Measurements from ENCODE around the gene AKAP9. TPM values are rescaled to one million over a fixed set of nuclear protein-coding genes. Genes with fewer than 3 reads are reported as not detected.
"Not testable (repeated sequence)": the region's sequence is repeated elsewhere in the genome, so short reads cannot be mapped to it uniquely, and the experiment has no call there.

Gene AKAP9
- total and polyA plus RNA-seq, 2 experiments from 2014 or later = 80.5 to 85.8 TPM

DNA sequence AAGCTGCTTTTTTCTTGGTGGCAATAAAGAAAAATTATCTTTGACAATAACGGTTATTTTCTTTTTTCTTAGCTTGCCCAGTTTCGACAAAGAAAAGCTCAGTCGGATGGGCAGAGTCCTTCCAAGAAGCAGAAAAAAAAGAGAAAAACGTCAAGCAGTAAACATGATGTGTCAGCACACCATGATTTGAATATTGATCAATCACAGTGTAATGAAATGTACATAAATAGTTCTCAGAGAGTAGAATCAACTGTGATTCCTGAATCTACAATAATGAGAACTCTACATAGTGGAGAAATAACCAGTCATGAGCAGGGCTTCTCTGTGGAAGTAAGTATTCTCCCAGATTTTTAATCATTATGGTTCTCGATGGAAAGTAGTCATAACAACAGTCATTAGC, 33.0 kb downstream of the AKAP9 start:
- WGBS (ENCODE audit: low lambda C conversion rate, missing lambda C conversion rate) = 95% methylated on average over 5 of the region's 5 CpGs
- H3K4me2 ChIP-seq = no peak overlapping the region

GRCh38 chr7:91974066-91974465, 33.4 kb downstream of the AKAP9 start:
- Histone ChIP-seq H3K36me3 (replicated peaks; ENCODE audit: insufficient read depth, low read depth) (no peaks in the 10 kb centered on the region), H2AFZ (no peak overlapping the region), H3K4me1 (ENCODE audit: insufficient read depth) (no peaks in the 10 kb centered on the region), H3K27ac (no peak overlapping the region), H3K4me2 (no peak overlapping the region), H4K20me1 (ENCODE audit: insufficient read depth, poor library complexity, severe bottlenecking) (peaks cover 7% of the 10 kb centered on the region), H3K27me3 (no peaks in the 10 kb centered on the region), H3K79me2 (peaks cover 60% of the 10 kb centered on the region), H3K9me2 (replicated peaks; ENCODE audit: insufficient read depth) (no peaks in the 10 kb centered on the region), H3K4me3 (no peak overlapping the region), H3K9me3 (ENCODE audit: low read depth) (no peaks in the 10 kb centered on the region)
- DNase-seq (ENCODE audit: low spot score) = no peak
- TF ChIP-seq, protein P1, sequence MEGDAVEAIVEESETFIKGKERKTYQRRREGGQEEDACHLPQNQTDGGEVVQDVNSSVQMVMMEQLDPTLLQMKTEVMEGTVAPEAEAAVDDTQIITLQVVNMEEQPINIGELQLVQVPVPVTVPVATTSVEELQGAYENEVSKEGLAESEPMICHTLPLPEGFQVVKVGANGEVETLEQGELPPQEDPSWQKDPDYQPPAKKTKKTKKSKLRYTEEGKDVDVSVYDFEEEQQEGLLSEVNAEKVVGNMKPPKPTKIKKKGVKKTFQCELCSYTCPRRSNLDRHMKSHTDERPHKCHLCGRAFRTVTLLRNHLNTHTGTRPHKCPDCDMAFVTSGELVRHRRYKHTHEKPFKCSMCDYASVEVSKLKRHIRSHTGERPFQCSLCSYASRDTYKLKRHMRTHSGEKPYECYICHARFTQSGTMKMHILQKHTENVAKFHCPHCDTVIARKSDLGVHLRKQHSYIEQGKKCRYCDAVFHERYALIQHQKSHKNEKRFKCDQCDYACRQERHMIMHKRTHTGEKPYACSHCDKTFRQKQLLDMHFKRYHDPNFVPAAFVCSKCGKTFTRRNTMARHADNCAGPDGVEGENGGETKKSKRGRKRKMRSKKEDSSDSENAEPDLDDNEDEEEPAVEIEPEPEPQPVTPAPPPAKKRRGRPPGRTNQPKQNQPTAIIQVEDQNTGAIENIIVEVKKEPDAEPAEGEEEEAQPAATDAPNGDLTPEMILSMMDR (IDR thresholded peaks at IDR 0.05; ENCODE audit: poor library complexity) = no peak
- TF ChIP-seq EZH2 (IDR thresholded peaks at IDR 0.05; ENCODE audit: borderline replicate concordance) (no peak), EZH2phosphoT487 (IDR thresholded peaks at IDR 0.05; ENCODE audit: low read depth, severe bottlenecking, unreplicated experiment) (no peak)

More for the DNA sequence above, 33.0 kb downstream of the AKAP9 start:
- Histone ChIP-seq H3K36me3 (replicated peaks; ENCODE audit: insufficient read depth, low read depth) (no peaks in the 10 kb centered on the region), H3K9me2 (replicated peaks; ENCODE audit: insufficient read depth) (no peaks in the 10 kb centered on the region), H4K20me1 (ENCODE audit: insufficient read depth, poor library complexity, severe bottlenecking) (peaks cover 7% of the 10 kb centered on the region), H3K9me3 (ENCODE audit: low read depth) (no peaks in the 10 kb centered on the region), H3K79me2 (peaks cover 64% of the 10 kb centered on the region), H3K4me3 (no peak overlapping the region), H2AFZ (no peak overlapping the region), H3K4me1 (ENCODE audit: insufficient read depth) (no peaks in the 10 kb centered on the region), H3K27me3 (no peaks in the 10 kb centered on the region), H3K27ac (no peak overlapping the region)
- TF ChIP-seq EZH2 (IDR thresholded peaks at IDR 0.05; ENCODE audit: borderline replicate concordance) (no peak), EZH2phosphoT487 (IDR thresholded peaks at IDR 0.05; ENCODE audit: low read depth, severe bottlenecking, unreplicated experiment) (no peak)
- TF ChIP-seq, protein P1 (IDR thresholded peaks at IDR 0.05; ENCODE audit: poor library complexity) = no peak
- DNase-seq (ENCODE audit: low spot score) = no peak

GRCh38 chr7:91976743-91977142, 36.1 kb downstream of the AKAP9 start:
- H3K9me2 ChIP-seq (replicated peaks; ENCODE audit: insufficient read depth) = no peaks in the 10 kb centered on the region
- H3K27me3 ChIP-seq = no peaks in the 10 kb centered on the region
- peaks cover 35% of the 10 kb centered on the region for H3K79me2 ChIP-seq
- H3K4me1 ChIP-seq (ENCODE audit: insufficient read depth) = no peaks in the 10 kb centered on the region
- H2AFZ ChIP-seq = no peak overlapping the region
- H4K20me1 ChIP-seq (ENCODE audit: insufficient read depth, poor library complexity, severe bottlenecking) = peaks cover 7% of the 10 kb centered on the region
- TF ChIP-seq EZH2phosphoT487 (IDR thresholded peaks at IDR 0.05; ENCODE audit: low read depth, severe bottlenecking, unreplicated experiment) = no peak
- H3K4me3 ChIP-seq = no peak overlapping the region
- no peak overlapping the region for H3K4me2 ChIP-seq
- no peaks in the 10 kb centered on the region for H3K9me3 ChIP-seq (ENCODE audit: low read depth)
- H3K36me3 ChIP-seq (replicated peaks; ENCODE audit: insufficient read depth, low read depth) = no peaks in the 10 kb centered on the region
- 97% methylated on average over 4 of the region's 4 CpGs for WGBS (ENCODE audit: low lambda C conversion rate, missing lambda C conversion rate)
- DNase-seq (ENCODE audit: low spot score) = no peak
- no peak overlapping the region for H3K27ac ChIP-seq

DNA sequence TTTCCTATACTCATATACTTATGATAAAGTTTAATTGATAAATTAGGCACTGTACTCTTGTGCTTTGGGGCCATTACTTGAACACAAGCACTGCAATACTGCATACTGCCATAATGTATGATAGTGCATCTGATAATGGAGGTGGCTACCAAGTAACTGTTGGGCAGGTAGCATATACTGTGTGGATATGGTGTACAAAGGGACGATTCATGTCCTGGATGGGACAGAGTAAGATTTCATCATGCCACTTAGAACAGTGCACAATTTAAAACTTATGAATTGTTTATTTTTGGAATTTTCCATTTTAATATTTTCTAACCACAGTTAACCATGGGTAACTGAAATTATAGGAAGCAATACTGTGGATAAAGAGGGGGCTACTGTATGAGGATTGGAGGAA, 38.9 kb downstream of the AKAP9 start:
- WGBS (ENCODE audit: low lambda C conversion rate, missing lambda C conversion rate) = 100% methylated on average over 1 of the region's 1 CpG
- no peaks in the 10 kb centered on the region for H3K9me3 ChIP-seq (ENCODE audit: low read depth)
- no peaks in the 10 kb centered on the region for H3K4me1 ChIP-seq (ENCODE audit: insufficient read depth)
- no peaks in the 10 kb centered on the region for H3K36me3 ChIP-seq (replicated peaks; ENCODE audit: insufficient read depth, low read depth)
- no peak overlapping the region for H3K27ac ChIP-seq
- H3K4me3 ChIP-seq = no peak overlapping the region
- H2AFZ ChIP-seq = no peak overlapping the region
- H3K9me2 ChIP-seq (replicated peaks; ENCODE audit: insufficient read depth) = no peaks in the 10 kb centered on the region
- DNase-seq (ENCODE audit: low spot score) = no peak
- no peaks in the 10 kb centered on the region for H4K20me1 ChIP-seq (ENCODE audit: insufficient read depth, poor library complexity, severe bottlenecking)
- H3K79me2 ChIP-seq = peaks cover 38% of the 10 kb centered on the region
- no peaks in the 10 kb centered on the region for H3K27me3 ChIP-seq
- TF ChIP-seq, protein P1 (IDR thresholded peaks at IDR 0.05; ENCODE audit: poor library complexity) = no peak
- TF ChIP-seq EZH2phosphoT487 (IDR thresholded peaks at IDR 0.05; ENCODE audit: low read depth, severe bottlenecking, unreplicated experiment) (no peak), EZH2 (IDR thresholded peaks at IDR 0.05; ENCODE audit: borderline replicate concordance) (no peak)
- no peak overlapping the region for H3K4me2 ChIP-seq

GRCh38 chr7:91982352-91982751, 41.7 kb downstream of the AKAP9 start:
- 93% methylated on average over 4 of the region's 4 CpGs for WGBS (ENCODE audit: low lambda C conversion rate, missing lambda C conversion rate)
- not testable (repeated sequence) for H3K4me1 ChIP-seq (ENCODE audit: insufficient read depth); DNase-seq (ENCODE audit: low spot score); H3K9me3 ChIP-seq (ENCODE audit: low read depth); H3K9me2 ChIP-seq (replicated peaks; ENCODE audit: insufficient read depth); H4K20me1 ChIP-seq (ENCODE audit: insufficient read depth, poor library complexity, severe bottlenecking); H3K27me3 ChIP-seq; H3K4me2 ChIP-seq; H3K36me3 ChIP-seq (replicated peaks; ENCODE audit: insufficient read depth, low read depth); H3K27ac ChIP-seq; H3K4me3 ChIP-seq; H2AFZ ChIP-seq
- H3K79me2 ChIP-seq = peaks cover 43% of the 10 kb centered on the region

Measured in hepatocyte (in vitro differentiated cells).